Measurements from ENCODE around the gene LMOD1. TPM values are rescaled to one million over a fixed set of nuclear protein-coding genes. Genes with fewer than 3 reads are reported as not detected.
A peak's percentile ranks its signal among the peaks of the same experiment; 100 is the strongest.

LMOD1 gene
- 1 to 10 TPM in 2 of 8 experiments, under 1 TPM in 6; 0.16 to 1.8 (median 0.62) TPM for total RNA-seq

GRCh38 chr1:201946224-201946908, at the start of gene LMOD1:
TSS of gene LMOD1 (minus strand) at chr1:201946548. CDS start at chr1:201946340, 208 bp downstream.
- H3K4me3 ChIP-seq, result peak within 1 kb of the TSS; percentile 11 to 34 (median 25)
- no peak within 1 kb of the TSS for H3K27ac ChIP-seq
- peak; percentile 96 to 100 (median 98) for ATAC-seq (replicated peaks in 6 of 8)
- peaks cover 6 to 25% of the 10 kb centered on the region in 2 donors for H3K4me1 ChIP-seq (replicated peaks in 1 of 2)
- 0 to 20% (median 3%) methylated on average over 1 to 28 of the region's 28 CpGs for WGBS, 10 experiments
- in situ Hi-C loops (cut with MboI; ENCODE audit: low pct_unique_long_range_greater_than_20kb in 2 of 9, low sequenced_read_pairs in 9 of 9, unreplicated experiment in 9 of 9), result no loop called here

- WGBS, 10 experiments, result 67 to 100% (median 91%) methylated on average over 2 to 6 of the region's 6 CpGs; no CpG with 5 or more reads in 2 of the 10 experiments
- Histone ChIP-seq H3K4me3 (no peak overlapping the region), H3K4me1 (replicated peaks in 1 of 2) (no peaks in the 10 kb centered on the region), H3K27ac (no peak overlapping the region)
- in situ Hi-C loops (cut with MboI; ENCODE audit: low pct_unique_long_range_greater_than_20kb in 2 of 9, low sequenced_read_pairs in 9 of 9, unreplicated experiment in 9 of 9), result loop anchor here in 1 of 9 experiments (25.0 kb wide), 1 partner anchor 103 kb away; the partner anchor contains the start of gene SHISA4
- ATAC-seq (replicated peaks in 6 of 8), result no peak
These were observed 44.1 kb upstream of the LMOD1 start for GRCh38 chr1:201990427-201990826.

- ATAC-seq (replicated peaks in 6 of 8), result no peak
- H3K4me1 ChIP-seq (replicated peaks in 1 of 2), result no peaks in the 10 kb centered on the region
- in situ Hi-C loops (cut with MboI; ENCODE audit: low pct_unique_long_range_greater_than_20kb in 2 of 9, low sequenced_read_pairs in 9 of 9, unreplicated experiment in 9 of 9), result loop anchor here in 1 of 9 experiments (25.0 kb wide), 1 partner anchor 102 kb away; the partner anchor contains the start of gene SHISA4
- H3K27ac ChIP-seq, result no peak overlapping the region
- no peak overlapping the region for H3K4me3 ChIP-seq
- WGBS, 10 experiments, result 90 to 100% (median 97%) methylated on average over 1 to 10 of the region's 10 CpGs; no CpG with 5 or more reads in 4 of the 10 experiments
These were observed 43.2 kb upstream of the LMOD1 start for GRCh38 chr1:201989354-201990128.

GRCh38 chr1:201988601-201989000, 42.3 kb upstream of the LMOD1 start:
- in situ Hi-C loops (cut with MboI; ENCODE audit: low pct_unique_long_range_greater_than_20kb in 2 of 9, low sequenced_read_pairs in 9 of 9, unreplicated experiment in 9 of 9), result loop anchor here in 1 of 9 experiments (25.0 kb wide), 1 partner anchor 101 kb away; the partner anchor contains the start of gene SHISA4
- Histone ChIP-seq H3K4me3 (no peak overlapping the region), H3K27ac (no peak overlapping the region), H3K4me1 (replicated peaks in 1 of 2) (peaks cover 6% of the 10 kb centered on the region in 2 donors)
- no peak for ATAC-seq (replicated peaks in 6 of 8)
- WGBS, 10 experiments, result 67 to 100% (median 96%) methylated on average over 1 to 7 of the region's 7 CpGs; no CpG with 5 or more reads in 1 of the 10 experiments

- Histone ChIP-seq H3K27ac (no peak overlapping the region), H3K4me3 (no peak overlapping the region), H3K4me1 (replicated peaks in 1 of 2) (peaks cover 6 to 11% of the 10 kb centered on the region in 2 donors)
- ATAC-seq (replicated peaks in 6 of 8), result no peak
- 59 to 100% (median 76%) methylated on average over 1 to 2 of the region's 2 CpGs; no CpG with 5 or more reads in 4 of the 10 experiments for WGBS, 10 experiments
- in situ Hi-C loops (cut with MboI; ENCODE audit: low pct_unique_long_range_greater_than_20kb in 2 of 9, low sequenced_read_pairs in 9 of 9, unreplicated experiment in 9 of 9), result loop anchor here in 1 of 9 experiments (25.0 kb wide), 1 partner anchor 98 kb away; the partner anchor contains the start of gene SHISA4
These were observed 39.0 kb upstream of the LMOD1 start for GRCh38 chr1:201985355-201985754.

- in situ Hi-C loops (cut with MboI; ENCODE audit: low pct_unique_long_range_greater_than_20kb in 2 of 9, low sequenced_read_pairs in 9 of 9, unreplicated experiment in 9 of 9), result loop anchor here in 1 of 9 experiments (25.0 kb wide), 1 partner anchor 97 kb away; the partner anchor contains the start of gene SHISA4
- Histone ChIP-seq H3K27ac (no peak overlapping the region), H3K4me3 (no peak overlapping the region), H3K4me1 (replicated peaks in 1 of 2) (peaks cover 6 to 11% of the 10 kb centered on the region in 2 donors)
- 94 to 100% (median 100%) methylated on average over 1 to 3 of the region's 3 CpGs; no CpG with 5 or more reads in 1 of the 10 experiments for WGBS, 10 experiments
- ATAC-seq (replicated peaks in 6 of 8), result no peak
These were observed 38.1 kb upstream of the LMOD1 start for GRCh38 chr1:201984446-201984845.

- in situ Hi-C loops (cut with MboI; ENCODE audit: low pct_unique_long_range_greater_than_20kb in 2 of 9, low sequenced_read_pairs in 9 of 9, unreplicated experiment in 9 of 9), result loop anchor here in 1 of 9 experiments (25.0 kb wide), 1 partner anchor 96 kb away; the partner anchor contains the start of gene SHISA4
- no peak for ATAC-seq (replicated peaks in 6 of 8)
- peak overlapping the region; percentile 62 to 91 (median 83) for H3K4me3 ChIP-seq
- peak overlapping the region; percentile 85 to 90 for H3K27ac ChIP-seq
- whole genome bisulfite sequencing, 10 experiments, result 0 to 17% (median 5%) methylated on average over 3 to 11 of the region's 11 CpGs; no CpG with 5 or more reads in 2 of the 10 experiments
- peaks cover 6 to 11% of the 10 kb centered on the region in 2 donors for H3K4me1 ChIP-seq (replicated peaks in 1 of 2)
These were observed 37.0 kb upstream of the LMOD1 start for GRCh38 chr1:201983380-201983805.

GRCh38 chr1:201982623-201983379, 36.5 kb upstream of the LMOD1 start, which contains the start of gene RNPEP:
TSS of gene RNPEP (plus strand) at chr1:201982648. CDS start at chr1:201982667, 19 bp downstream.
- in situ Hi-C loops (cut with MboI; ENCODE audit: low pct_unique_long_range_greater_than_20kb in 2 of 9, low sequenced_read_pairs in 9 of 9, unreplicated experiment in 9 of 9), result loop anchor here in 1 of 9 experiments (25.0 kb wide), 1 partner anchor 96 kb away; the partner anchor contains the start of gene SHISA4
- ATAC-seq (replicated peaks in 6 of 8), result peak; percentile 77 to 86 (median 82)
- Histone ChIP-seq H3K4me3 (peak within 1 kb of the TSS; percentile 62 to 91 (median 83)), H3K27ac (peak within 1 kb of the TSS; percentile 85 to 90), H3K4me1 (replicated peaks in 1 of 2) (peaks cover 6 to 11% of the 10 kb centered on the region in 2 donors)
- 0 to 4% (median 0%) methylated on average over 2 to 17 of the region's 80 CpGs; no CpG with 5 or more reads in 4 of the 10 experiments for WGBS, 10 experiments

GRCh38 chr1:201982082-201982622, 35.8 kb upstream of the LMOD1 start:
- Histone ChIP-seq H3K27ac (peak overlapping the region; percentile 85 to 90), H3K4me3 (peak overlapping the region; percentile 62 to 91 (median 83)), H3K4me1 (replicated peaks in 1 of 2) (peaks cover 6 to 11% of the 10 kb centered on the region in 2 donors)
- in situ Hi-C loops (cut with MboI; ENCODE audit: low pct_unique_long_range_greater_than_20kb in 2 of 9, low sequenced_read_pairs in 9 of 9, unreplicated experiment in 9 of 9), result loop anchor here in 1 of 9 experiments (25.0 kb wide), 1 partner anchor 95 kb away; the partner anchor contains the start of gene SHISA4
- 0 to 66% (median 27%) methylated on average over 1 to 15 of the region's 31 CpGs; no CpG with 5 or more reads in 3 of the 10 experiments for WGBS, 10 experiments
- ATAC-seq (replicated peaks in 6 of 8), result peak in 3 of 8 experiments; percentile 10 to 43 (median 13)

GRCh38 chr1:201970334-201971159, 24.2 kb upstream of the LMOD1 start:
- H3K4me1 ChIP-seq (replicated peaks in 1 of 2), result no peaks in the 10 kb centered on the region
- in situ Hi-C loops (cut with MboI; ENCODE audit: low pct_unique_long_range_greater_than_20kb in 2 of 9, low sequenced_read_pairs in 9 of 9, unreplicated experiment in 9 of 9), result loop anchor here in 1 of 9 experiments (5.0 kb wide), 1 partner anchor 73 kb away; no protein-coding TSS in a partner anchor
- peak in 2 of 8 experiments; percentile 26 to 42 for ATAC-seq (replicated peaks in 6 of 8)
- 28 to 100% (median 89%) methylated on average over 5 to 9 of the region's 9 CpGs; no CpG with 5 or more reads in 1 of the 10 experiments for WGBS, 10 experiments
- H3K4me3 ChIP-seq, result no peak overlapping the region
- no peak overlapping the region for H3K27ac ChIP-seq

Measured in motor neuron (in vitro differentiated cells).